Common myeloid progenitor, CD34-positive (primary cell): Measurements from ENCODE around the gene TNIP1.

Experiments
- CTCF ChIA-PET: fragments of 350-600 bp; sonication (Branson Sonifier 250); formaldehyde crosslinking; loops from one replicate; lab custom pipeline; 2021; ENCODE audit warnings: antibody characterized with exemption; lab: Charles Lee
- POLR2A ChIA-PET: fragments of 350-600 bp; sonication (Branson Sonifier 250); formaldehyde crosslinking; loops from one replicate; lab custom pipeline; 2021; ENCODE audit warnings: antibody characterized with exemption; lab: Charles Lee
- DNase-seq, 3 donors: peaks; one replicate each; pipeline versions ENCODE4 v3.0.0 to v3.0.0-alpha.2; 2013
- H3K27ac ChIP-seq, 2 experiments: 1 replicate in 1 of 2; 2 replicates in 1 of 2; pipeline ENCODE4 v1.7.0; 2013; ENCODE audit warnings: inconsistent platforms in 2 of 2, low read length in 2 of 2, mild to moderate bottlenecking in 2 of 2, low read depth in 1 of 2, moderate library complexity in 1 of 2; ENCODE audit not compliant: severe bottlenecking in 2 of 2, insufficient read depth in 1 of 2, poor library complexity in 1 of 2
- H3K27me3 ChIP-seq, 5 experiments: replicated peaks in 2 of 5; 1 replicate in 3 of 5; 2 replicates in 2 of 5; pipeline versions ENCODE4 v1.6.1 to v1.7.0; 2013; ENCODE audit warnings: low read length in 4 of 5, mild to moderate bottlenecking in 2 of 5, moderate library complexity in 2 of 5, inconsistent platforms in 1 of 5; ENCODE audit not compliant: insufficient read depth in 5 of 5, control insufficient read depth in 4 of 5
- H3K36me3 ChIP-seq, 4 experiments: 1 replicate in 2 of 4; 2 replicates in 2 of 4; pipeline versions ENCODE4 v1.6.1 to v1.7.0; 2013; ENCODE audit warnings: low read length in 3 of 4, control low read depth in 1 of 4, mild to moderate bottlenecking in 1 of 4; ENCODE audit not compliant: control insufficient read depth in 4 of 4, insufficient read depth in 4 of 4
- H3K4me1 ChIP-seq, 4 experiments: 1 replicate in 3 of 4; 2 replicates in 1 of 4; pipeline versions ENCODE4 v1.6.1 to v1.7.1; 2013; ENCODE audit warnings: low read length in 3 of 4, mild to moderate bottlenecking in 3 of 4, control low read depth in 1 of 4, inconsistent platforms in 1 of 4, moderate library complexity in 1 of 4; ENCODE audit not compliant: control insufficient read depth in 4 of 4, insufficient read depth in 4 of 4; ENCODE audit errors: control extremely low read depth in 1 of 4
- H3K4me3 ChIP-seq, 7 experiments: 1 replicate in 4 of 7; 2 replicates in 3 of 7; pipeline versions ENCODE4 v1.5.1 to v1.7.0; 2013; ENCODE audit warnings: mild to moderate bottlenecking in 7 of 7, low read length in 6 of 7, moderate library complexity in 6 of 7, inconsistent platforms in 2 of 7, low read depth in 2 of 7, control low read depth in 1 of 7; ENCODE audit not compliant: insufficient read depth in 4 of 7, control insufficient read depth in 1 of 7; ENCODE audit errors: extremely low read depth in 1 of 7
- H3K9me3 ChIP-seq, 5 experiments: 1 replicate in 4 of 5; 2 replicates in 1 of 5; pipeline versions ENCODE4 v1.6.1 to v1.7.1; 2013; ENCODE audit warnings: low read length in 4 of 5, mild to moderate bottlenecking in 2 of 5, inconsistent platforms in 1 of 5, low read depth in 1 of 5, moderate library complexity in 1 of 5; ENCODE audit not compliant: control insufficient read depth in 4 of 5, insufficient read depth in 2 of 5; ENCODE audit errors: control extremely low read depth in 1 of 5
- WGBS: methylation state at CpG from one replicate; pipeline ENCODE4 v1.1.5; 2013; ENCODE audit not compliant: insufficient coverage; 5-methylcytosine and 5-hydroxymethylcytosine counted together

The TNIP1 gene

DNA sequence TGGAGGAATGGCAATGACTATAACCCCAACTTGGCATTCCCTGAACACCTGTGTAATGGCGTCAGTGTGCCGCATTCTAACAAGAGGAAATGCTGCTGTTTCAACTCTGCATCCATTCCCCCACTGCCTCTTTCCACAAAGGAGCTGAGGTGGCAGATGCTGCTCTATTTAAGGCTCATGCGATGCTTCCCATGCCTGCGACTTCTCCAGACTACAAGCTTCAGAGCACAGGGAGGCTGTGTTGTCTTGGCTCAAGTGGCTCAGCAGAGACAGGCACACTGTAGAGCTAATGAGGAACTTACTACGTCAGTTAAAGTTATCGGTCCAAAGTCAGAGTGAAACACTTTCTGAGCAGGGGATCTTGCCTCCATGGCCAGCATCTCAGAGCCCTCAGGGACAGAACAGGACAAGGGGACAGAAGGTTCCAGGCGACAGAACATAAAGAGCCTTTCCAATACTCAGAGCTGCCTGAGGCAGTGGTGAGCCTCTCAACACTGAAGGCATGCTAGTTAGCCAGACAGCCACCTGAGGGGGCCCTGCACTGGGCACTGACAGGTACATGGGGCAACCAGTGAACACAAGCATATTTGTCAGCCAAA is 21.8 kb downstream of the TNIP1 start:
- 63% methylated on average over 7 of the region's 7 CpGs for WGBS
- Histone ChIP-seq H3K4me1 (peaks cover 5 to 58% (median 49%) of the 10 kb centered on the region in 4 experiments), H3K9me3 (no peaks in the 10 kb centered on the region), H3K4me3 (peak overlapping the region in 1 of 7 experiments; percentile 30), H3K27ac (peak overlapping the region; percentile 58 to 72), H3K36me3 (peaks cover 13 to 75% (median 58%) of the 10 kb centered on the region in 4 experiments), H3K27me3 (no peaks in the 10 kb centered on the region)
- ChIA-PET POLR2A (interaction anchor here (0.6 to 0.9 kb wide), 2 partner anchors 12 to 56 kb away, joined by 3 to 4 read pairs; no protein-coding TSS in a partner anchor), CTCF (interaction anchor here (0.9 to 45.7 kb wide), 11 partner anchors 9 to 179 kb away, joined by 3 to 1757 read pairs (median 7); partner anchors contain the start of gene TNIP1)
- DNase-seq = peak in 2 of 3 donors; percentile 65 to 70

DNA sequence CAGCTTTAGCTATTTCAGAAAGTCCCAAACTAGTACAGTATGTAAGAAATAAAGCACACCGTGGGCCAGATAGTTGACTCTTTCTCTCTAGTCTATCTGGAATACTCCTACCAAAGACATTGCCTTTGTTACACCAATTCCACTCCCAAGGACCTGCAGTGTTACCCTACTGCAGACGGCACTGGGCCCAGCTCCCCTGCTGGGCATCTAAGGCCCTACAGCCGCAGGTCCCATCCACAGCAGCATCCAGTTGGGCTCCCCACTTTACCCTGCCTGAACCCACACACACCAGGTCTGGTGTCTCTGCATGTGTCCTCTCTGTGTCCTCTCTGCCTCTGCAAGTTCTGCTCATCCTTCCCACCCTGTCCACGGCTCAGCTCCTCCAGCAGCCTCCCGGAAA is 22.5 kb downstream of the TNIP1 start:
- Histone ChIP-seq H3K27me3 (no peaks in the 10 kb centered on the region), H3K4me3 (no peak overlapping the region), H3K36me3 (peaks cover 14 to 82% (median 63%) of the 10 kb centered on the region in 4 experiments), H3K27ac (no peak overlapping the region), H3K9me3 (no peaks in the 10 kb centered on the region), H3K4me1 (peaks cover 5 to 51% (median 42%) of the 10 kb centered on the region in 4 experiments)
- peak in 1 of 3 donors; percentile 27 for DNase-seq
- ChIA-PET POLR2A (no interaction called here), CTCF (interaction anchor here (0.9 to 45.7 kb wide), 12 partner anchors 8 to 107 kb away, joined by 3 to 1757 read pairs (median 6); partner anchors contain the start of gene TNIP1)
- WGBS = 94% methylated on average over 4 of the region's 5 CpGs

DNA sequence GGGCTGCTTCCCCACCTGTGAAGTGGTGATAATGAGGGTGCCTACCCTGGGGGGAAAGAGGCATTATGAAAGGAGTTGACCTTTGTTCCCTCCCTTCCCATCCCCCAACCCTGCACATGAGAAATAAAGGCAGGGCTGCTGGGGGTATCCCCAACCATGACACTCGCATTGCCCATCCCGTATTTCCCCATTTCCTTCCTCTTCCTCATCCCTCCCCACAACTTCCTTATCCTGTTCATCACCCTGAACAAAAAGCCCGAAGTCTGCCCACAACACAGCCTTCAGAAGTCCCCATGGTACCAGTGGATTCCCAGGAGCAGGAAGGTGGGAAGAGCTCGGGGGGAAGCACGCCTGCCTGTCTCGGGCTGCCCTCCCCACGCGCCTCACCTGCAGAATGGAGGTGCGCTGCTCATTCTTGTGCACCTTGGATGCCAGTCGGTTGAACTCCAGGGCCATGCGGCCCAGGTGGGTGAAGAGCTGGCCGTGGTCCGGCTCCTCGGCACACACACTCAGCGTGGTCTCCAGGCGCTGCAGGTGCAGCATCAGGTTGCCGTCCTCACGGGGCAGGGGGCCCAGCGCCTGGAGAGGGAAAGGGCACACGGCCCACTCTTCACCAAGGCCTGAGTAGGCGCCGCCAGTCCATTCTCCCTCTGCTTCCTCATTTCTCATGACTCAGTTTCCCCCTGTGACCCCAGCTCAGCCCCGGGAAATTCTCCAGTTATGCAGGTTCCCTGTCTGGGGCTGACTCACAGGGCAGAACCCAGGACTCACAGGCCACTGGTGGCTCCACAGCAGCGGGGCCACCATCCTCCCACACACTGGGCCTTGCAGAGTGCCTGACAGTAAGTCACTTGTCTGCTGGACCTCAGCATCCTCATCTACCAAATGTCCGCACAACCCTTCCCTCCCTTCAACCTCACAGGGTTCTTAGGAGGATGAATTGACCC is 24.2 kb downstream of the TNIP1 start:
- CTCF ChIA-PET = interaction anchor here (1.0 to 45.7 kb wide), 5 partner anchors 13 to 57 kb away, joined by 3 to 1757 read pairs (median 3); no protein-coding TSS in a partner anchor
- no peak overlapping the region for H3K4me3 ChIP-seq
- peaks cover 3 to 46% (median 42%) of the 10 kb centered on the region in 4 experiments for H3K4me1 ChIP-seq
- WGBS = 94% methylated on average over 21 of the region's 25 CpGs
- peaks cover 11 to 79% (median 54%) of the 10 kb centered on the region in 4 experiments for H3K36me3 ChIP-seq
- no peaks in the 10 kb centered on the region for H3K9me3 ChIP-seq
- DNase-seq = no peak
- no peak overlapping the region for H3K27ac ChIP-seq
- POLR2A ChIA-PET = interaction anchor here (0.6 kb wide), 1 partner anchor 8 kb away, joined by 3 read pairs; no protein-coding TSS in a partner anchor
- H3K27me3 ChIP-seq = no peaks in the 10 kb centered on the region

DNA sequence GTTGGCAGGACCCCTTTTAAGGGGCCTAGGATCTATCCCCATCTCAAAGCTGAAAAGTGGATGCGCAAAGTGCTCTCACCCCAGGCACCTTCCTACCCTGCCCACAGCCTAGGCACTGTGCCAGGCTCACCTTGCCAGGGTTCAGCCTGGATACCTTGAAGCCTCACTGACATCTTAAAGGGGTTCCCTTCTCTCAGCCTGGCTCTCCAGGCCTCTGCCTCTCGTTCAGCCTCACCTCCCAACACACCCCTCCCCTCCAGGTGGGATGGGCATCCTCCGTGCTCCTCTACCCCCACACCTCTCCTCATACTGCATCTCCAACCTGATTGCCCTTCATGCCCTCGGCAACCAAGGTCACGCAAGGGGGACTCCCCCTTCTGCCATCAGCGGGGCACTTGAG is 25.5 kb downstream of the TNIP1 start:
- DNase-seq = no peak
- 100% methylated on average over 4 of the region's 6 CpGs for WGBS
- H3K27ac ChIP-seq = no peak overlapping the region
- no peak overlapping the region for H3K4me3 ChIP-seq
- no peaks in the 10 kb centered on the region for H3K27me3 ChIP-seq
- peaks cover 3 to 40% (median 33%) of the 10 kb centered on the region in 4 experiments for H3K4me1 ChIP-seq
- ChIA-PET POLR2A (no interaction called here), CTCF (interaction anchor here (0.9 to 45.7 kb wide), 6 partner anchors 18 to 194 kb away, joined by 3 to 1757 read pairs (median 4); partner anchors contain the start of gene TNIP1)
- H3K36me3 ChIP-seq = peaks cover 16 to 77% (median 51%) of the 10 kb centered on the region in 4 experiments
- H3K9me3 ChIP-seq = no peaks in the 10 kb centered on the region

DNA sequence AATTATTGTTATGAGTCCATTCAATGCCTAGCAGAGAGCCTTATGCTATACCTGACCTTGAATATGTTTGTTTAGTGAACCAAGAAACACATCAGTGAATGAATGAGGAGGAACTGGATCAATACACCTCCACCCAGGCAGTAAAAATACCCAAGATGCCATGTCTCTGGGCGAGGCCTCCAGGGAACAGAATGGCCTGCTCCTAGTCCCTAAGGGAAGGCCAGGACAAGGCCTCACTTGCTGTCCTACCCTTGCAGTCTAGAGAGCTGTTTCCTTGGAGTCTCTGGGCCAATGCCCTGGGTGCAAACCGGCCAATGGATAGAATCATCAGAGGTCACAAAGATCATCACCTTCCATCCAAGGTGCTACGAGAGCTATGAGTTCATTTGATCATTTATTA is 26.1 kb downstream of the TNIP1 start:
- H3K9me3 ChIP-seq = no peaks in the 10 kb centered on the region
- no peaks in the 10 kb centered on the region for H3K27me3 ChIP-seq
- DNase-seq = no peak
- POLR2A ChIA-PET = no interaction called here
- 100% methylated on average over 2 of the region's 3 CpGs for WGBS
- no peak overlapping the region for H3K4me3 ChIP-seq
- H3K36me3 ChIP-seq = peaks cover 19 to 82% (median 54%) of the 10 kb centered on the region in 4 experiments
- CTCF ChIA-PET = interaction anchor here (0.9 to 45.7 kb wide), 6 partner anchors 17 to 194 kb away, joined by 3 to 1757 read pairs (median 4); partner anchors contain the start of gene TNIP1
- H3K27ac ChIP-seq = no peak overlapping the region
- H3K4me1 ChIP-seq = peaks cover 1 to 33% (median 27%) of the 10 kb centered on the region in 4 experiments

DNA sequence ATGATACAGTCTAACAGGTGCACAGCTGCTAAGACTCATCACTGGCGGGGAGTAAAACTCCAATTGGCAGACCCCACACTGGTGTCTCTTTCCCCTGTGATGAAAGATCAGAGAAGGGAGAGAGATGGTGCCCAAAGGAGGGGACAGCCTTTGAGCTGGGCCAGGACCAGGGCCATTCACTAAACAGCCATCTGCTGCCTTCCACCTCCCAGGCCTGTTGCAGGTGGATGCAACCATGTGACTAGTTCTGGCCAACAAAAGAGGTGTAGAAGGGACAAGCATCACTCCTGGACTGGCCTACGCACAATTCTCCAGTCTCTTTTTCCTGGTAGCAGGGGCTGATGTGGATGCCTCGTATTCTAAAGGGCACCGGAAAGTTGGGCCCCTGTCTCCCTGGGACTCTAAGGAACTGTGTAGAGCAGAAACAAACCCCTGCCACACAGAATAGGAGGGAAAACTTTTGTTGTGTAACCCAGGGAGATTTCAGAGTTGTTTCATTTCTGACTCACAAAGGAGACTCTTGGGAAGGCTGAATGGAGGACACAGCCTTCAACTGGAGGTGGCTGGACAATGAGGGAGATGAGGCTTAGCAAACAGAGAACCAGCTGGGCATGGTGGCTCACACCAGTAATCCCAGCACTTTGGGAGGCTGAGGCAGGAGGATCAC is 26.9 kb downstream of the TNIP1 start:
- Histone ChIP-seq H3K9me3 (no peaks in the 10 kb centered on the region), H3K36me3 (peaks cover 23 to 86% (median 60%) of the 10 kb centered on the region in 4 experiments), H3K27me3 (no peaks in the 10 kb centered on the region), H3K4me3 (no peak overlapping the region), H3K27ac (no peak overlapping the region), H3K4me1 (peaks cover 1 to 25% (median 19%) of the 10 kb centered on the region in 4 experiments)
- WGBS = 100% methylated on average over 2 of the region's 4 CpGs
- ChIA-PET POLR2A (no interaction called here), CTCF (interaction anchor here (0.6 to 45.7 kb wide), 6 partner anchors 7 to 570 kb away, joined by 3 to 1757 read pairs (median 76); no protein-coding TSS in a partner anchor)
- no peak for DNase-seq
